Activated T-cell treated with anti-CD3 and anti-CD28 coated beads, Interleukin-2, amount 50 U/mL, for 1 hour (primary cell): Measurements from ENCODE around the gene PPP1R9B.
A peak's percentile ranks its signal among the peaks of the same experiment; 100 is the strongest.

Experiments used
- DNase-seq: peaks from one replicate; pipeline ENCODE4 v3.0.0-alpha.2; 2020

The PPP1R9B gene

DNA sequence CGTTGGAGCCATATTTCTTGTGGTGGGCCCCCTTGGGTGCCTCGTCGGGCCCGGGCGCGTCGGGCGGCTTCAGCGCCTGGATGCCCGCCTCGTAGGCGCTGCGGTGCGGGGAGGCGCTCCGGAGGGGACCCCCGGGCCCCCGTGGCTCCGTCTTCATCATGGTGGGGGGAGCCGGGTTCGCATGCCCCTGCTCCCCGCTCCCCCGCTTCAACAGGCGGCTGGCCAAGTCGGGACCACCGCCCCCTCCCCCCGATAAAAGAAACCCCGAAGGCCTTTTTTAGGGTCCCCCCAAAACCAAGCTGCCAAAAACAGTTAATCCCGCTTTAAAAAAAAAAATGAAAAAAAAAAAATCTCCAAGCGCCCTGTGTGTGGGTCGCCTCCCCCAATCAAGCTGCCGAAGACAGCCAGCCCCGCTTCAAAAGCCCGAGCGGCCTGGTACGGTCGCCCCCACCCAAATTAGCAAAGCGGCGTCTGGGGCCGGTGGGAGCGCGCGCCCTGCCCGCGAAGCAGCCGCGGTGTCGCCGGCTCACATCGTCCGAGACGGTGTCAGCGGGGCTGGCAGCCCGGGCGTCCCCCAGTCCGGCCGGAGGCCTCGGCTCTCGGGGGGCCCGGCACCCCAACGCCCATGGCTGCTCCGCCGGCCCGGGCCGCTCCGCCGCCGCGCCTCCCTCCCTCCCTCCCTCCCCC is at the start of gene PPP1R9B:
TSS of gene PPP1R9B (minus strand) at position 324 of the 687 bp plus-strand sequence. CDS start at position 160, 164 bp downstream.
- no peak for DNase-seq

- DNase-seq = peak; percentile 75
Observed at GRCh38 chr17:50199803-50200456, 49.5 kb upstream of the PPP1R9B start.

- DNase-seq = no peak
Observed at GRCh38 chr17:50199211-50199802, 48.8 kb upstream of the PPP1R9B start.

DNA sequence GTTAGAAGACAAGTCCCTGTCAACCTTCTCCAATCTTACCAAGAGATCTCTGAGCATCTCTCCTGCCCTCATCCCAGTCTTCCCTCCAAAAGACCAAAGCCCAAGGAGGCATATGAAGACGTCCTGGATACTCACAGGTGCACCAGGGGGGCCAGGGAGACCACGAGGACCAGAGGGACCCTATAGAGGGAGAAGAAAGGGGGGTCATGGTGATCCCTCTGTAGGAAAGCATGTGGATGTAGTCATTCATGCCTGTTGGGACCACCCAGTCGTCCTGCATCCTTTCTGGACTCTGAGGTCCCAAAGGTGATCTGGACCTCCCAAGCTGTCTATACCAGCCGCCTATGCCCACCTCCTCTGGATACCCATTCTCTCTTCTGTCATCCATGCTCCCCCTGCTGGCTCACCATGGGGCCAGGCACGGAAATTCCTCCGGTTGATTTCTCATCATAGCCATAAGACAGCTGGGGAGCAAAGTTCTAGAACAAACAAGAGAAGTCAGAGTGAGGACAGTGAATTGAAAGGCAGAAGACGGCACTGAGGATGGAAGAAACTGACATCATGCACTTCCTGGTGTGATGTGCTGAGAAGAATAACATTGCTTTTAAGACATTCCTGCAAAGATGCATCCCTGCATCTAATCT is 47.7 kb upstream of the PPP1R9B start:
- peak; percentile 72 for DNase-seq

- no peak for DNase-seq
Observed at GRCh38 chr17:50196826-50197225, 46.3 kb upstream of the PPP1R9B start.

DNA sequence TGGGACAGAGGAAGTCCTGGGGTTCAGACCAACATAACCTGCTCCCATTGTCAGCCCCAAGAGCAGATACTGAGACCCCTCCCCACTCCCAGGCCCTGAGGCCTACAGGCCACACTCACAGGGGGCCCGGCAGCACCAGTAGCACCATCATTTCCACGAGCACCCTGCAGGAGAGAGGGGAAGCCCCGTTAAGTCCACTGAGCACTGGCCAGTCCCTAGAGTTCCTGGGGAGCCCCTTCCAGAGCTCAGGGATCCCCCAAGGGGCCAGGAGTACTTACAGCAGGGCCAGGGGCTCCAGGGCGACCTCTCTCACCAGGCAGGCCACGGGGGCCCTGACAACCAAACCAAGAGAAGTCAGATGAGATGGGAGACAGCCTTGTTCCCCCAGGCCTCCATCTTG is 45.6 kb upstream of the PPP1R9B start:
- DNase-seq = no peak

- DNase-seq = no peak
Observed at GRCh38 chr17:50194934-50195865, 44.7 kb upstream of the PPP1R9B start.

GRCh38 chr17:50194140-50194933 is 43.9 kb upstream of the PPP1R9B start:
- DNase-seq = no peak

DNA sequence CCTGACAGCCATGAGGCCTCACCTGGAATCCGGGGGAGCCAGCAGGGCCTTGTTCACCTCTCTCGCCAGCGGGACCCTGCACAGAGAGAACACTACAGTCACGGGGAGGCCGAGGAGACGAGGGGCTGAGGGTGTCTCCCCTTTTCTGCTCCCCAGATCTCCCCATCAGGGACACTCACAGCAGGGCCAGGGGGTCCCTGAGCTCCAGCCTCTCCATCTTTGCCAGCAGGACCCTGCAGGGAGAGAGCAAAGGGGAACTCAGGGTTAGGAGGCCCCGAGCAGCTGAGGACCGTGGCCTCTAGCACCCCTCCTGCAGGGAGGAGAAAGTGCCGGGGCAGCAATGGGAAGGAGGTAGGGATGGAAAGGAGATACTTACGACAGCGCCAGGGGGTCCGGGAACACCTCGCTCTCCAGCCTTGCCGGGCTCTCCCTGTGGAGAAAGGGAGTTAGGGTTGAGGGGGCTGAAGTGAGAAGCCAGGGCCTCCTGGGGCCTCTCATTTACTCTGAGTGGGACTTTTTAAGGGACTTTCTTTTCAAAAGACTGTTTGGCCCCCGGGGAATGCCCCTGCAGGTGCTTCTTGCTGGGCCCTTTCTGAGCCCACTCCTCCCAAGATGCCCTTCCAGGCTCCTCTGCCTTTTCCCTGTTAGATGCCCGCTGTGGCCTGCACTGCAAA is 42.3 kb upstream of the PPP1R9B start:
- DNase-seq = no peak

DNA sequence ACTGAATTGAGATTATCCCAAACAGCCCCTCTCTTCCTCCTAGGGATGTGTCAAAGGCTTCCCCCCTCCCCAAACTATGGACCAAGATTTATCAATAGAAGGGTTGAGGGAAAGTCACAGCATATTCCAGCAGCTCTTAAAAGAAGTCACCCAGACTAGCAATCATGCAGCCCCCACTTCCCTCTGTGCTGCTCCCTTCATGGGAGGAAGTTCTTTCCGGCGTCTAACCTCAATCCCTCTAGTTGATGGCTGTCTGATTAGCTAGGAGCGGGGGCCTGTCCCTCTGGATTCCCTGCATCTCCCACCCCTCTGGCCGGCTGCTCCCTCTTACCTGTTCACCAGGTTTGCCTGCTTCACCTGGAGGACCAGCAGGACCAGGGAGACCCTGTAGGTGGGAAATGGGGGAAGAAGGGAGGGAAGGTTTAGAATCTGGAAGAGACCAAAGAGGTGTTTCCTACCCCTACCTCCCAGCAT is 41.7 kb upstream of the PPP1R9B start:
- no peak for DNase-seq

DNA sequence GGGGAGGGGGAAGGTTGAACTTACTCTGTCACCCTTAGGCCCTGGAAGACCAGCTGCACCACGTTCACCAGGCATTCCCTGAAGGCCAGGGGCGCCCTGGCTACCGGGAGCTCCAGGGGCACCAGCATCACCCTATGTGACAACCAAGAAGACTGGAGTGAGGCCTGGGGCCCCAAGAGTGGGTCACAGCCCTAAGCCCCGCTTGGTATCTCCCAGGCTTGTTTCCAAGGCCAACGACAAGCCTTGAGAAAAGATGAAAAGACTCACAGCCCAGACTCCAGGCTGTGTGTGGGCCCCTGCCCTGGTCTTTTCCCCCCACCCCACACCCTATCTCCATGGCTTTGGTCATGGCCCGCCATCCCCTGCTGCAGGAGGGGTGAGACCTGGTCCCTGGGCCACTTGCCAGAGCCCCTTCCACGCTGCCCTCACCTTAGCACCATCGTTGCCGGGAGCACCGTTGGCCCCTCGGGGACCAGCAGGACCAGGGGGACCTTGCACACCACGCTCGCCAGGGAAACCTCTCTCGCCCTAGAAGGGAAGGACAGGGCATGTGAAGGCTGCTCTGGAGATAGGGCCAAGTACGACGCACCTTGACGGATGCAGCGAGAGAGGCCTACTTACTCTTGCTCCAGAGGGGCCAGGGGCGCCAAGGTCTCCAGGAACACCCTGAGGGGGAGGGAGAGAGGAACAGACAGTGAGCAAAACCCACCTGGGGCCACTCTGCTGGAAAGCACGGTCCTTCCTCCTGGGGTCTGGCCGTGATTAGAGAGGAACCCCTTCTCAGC is 41.1 kb upstream of the PPP1R9B start:
- DNase-seq = no peak

- no peak for DNase-seq
Observed at GRCh38 chr17:50190603-50191358, 40.3 kb upstream of the PPP1R9B start.

GRCh38 chr17:50190293-50190602 is 39.8 kb upstream of the PPP1R9B start:
- no peak for DNase-seq

GRCh38 chr17:50189550-50190292 is 39.2 kb upstream of the PPP1R9B start:
- DNase-seq = no peak

DNA sequence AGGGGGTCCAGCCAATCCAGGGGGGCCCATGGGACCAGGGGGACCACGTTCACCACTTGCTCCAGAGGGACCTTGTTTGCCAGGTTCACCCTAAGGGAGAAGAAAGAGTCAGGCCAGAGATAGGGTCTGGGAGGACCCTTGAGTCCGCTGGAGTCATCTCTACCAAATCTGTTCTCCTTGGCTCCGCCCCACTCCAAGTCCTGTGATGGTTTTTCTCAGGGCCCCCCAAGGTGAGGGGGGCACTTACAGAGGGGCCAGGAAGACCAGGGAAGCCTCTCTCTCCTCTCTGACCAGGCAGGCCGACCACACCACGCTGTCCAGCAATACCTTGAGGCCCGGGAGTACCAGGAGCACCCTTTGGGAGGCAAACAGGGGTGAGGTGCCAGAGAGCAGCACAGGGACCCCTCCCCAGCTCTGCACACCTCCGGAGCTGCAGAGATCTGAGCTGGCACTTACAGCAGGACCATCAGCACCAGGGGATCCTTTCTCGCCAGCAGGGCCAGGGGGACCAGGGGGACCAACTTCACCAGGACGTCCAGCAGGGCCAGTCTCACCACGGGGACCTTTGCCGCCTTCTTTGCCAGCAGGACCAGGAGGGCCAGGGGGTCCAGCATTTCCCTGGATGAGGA is 38.6 kb upstream of the PPP1R9B start:
- no peak for DNase-seq

GRCh38 chr17:50188531-50188920 is 38.0 kb upstream of the PPP1R9B start:
- no peak for DNase-seq

DNA sequence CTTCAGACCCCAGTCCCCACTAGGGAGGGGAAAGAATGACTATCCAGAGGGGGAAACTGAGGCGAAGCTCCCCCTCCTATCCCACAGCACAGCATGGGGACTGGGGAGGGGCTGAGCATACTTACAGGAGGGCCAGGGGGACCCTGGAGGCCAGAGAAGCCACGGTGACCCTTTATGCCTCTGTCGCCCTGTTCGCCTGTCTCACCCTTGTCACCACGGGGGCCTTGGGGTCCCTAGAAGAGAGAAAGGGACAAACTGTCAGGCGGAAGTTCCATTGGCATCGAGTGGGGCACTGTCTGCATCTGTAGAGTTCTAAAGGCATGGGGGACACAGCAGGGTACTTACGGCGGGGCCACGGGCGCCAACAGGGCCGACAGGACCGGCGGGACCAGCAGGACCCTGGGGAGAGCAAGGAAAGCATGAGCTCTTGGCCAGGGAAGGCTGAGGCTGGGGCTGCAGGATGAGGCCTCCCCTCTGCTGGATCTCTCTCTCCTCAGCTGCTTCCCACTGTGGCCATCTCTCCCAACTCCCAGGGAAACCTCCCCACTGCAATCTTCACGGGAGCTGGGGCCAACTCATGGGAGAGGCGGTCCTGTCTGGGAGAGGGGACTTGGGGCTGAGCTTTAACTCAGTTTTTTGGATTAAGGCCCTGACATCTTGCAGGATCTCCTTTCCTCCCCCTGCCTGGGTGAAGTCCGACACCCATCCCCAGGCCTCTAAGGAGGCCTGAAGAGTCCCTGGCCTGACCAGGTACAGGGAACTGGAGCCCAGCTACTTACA is 37.5 kb upstream of the PPP1R9B start:
- no peak for DNase-seq

GRCh38 chr17:50187394-50187725 is 36.9 kb upstream of the PPP1R9B start:
- DNase-seq = no peak
